HUDEP-2 (cell line): ENCODE measurements around the gene IL6ST.

Experiments used
- DNase-seq, 76 experiments: peaks; one replicate each; lab custom pipeline; 2025; ENCODE audit not compliant: unreplicated experiment in 76 of 76; lab: John Stamatoyannopoulos, UW

Gene IL6ST

DNA sequence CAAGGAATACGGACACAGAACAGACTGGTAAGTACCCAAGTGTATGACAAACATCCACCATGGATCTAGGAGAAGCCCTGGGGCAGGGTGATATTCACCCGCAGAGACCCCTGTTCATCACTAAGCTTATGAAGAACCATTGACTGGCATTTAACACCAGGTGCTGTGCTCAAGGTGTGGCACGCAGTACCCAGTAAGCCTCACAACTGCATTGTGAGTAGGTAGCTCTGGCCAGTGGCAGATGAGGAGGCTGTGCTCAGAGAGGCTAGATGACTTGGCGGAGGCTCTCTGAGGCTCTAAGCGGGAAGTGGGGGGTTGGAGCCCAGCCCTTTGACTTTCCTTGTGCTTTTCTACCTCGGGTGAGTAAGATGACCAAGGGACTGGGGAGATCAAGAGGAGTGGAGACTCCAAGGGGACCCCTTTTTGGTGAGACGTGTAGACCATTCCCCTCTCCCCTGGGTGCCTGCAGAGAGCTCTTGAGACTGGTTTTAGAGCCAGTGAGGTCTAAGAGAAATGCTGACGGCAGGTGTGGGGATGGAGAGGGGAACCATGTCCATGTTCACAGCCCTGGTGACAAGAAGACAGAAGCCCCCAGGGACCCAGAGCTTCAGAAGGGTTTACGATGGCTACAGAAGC lies 70.8 kb downstream of the IL6ST start:
- no peak for DNase-seq

DNA sequence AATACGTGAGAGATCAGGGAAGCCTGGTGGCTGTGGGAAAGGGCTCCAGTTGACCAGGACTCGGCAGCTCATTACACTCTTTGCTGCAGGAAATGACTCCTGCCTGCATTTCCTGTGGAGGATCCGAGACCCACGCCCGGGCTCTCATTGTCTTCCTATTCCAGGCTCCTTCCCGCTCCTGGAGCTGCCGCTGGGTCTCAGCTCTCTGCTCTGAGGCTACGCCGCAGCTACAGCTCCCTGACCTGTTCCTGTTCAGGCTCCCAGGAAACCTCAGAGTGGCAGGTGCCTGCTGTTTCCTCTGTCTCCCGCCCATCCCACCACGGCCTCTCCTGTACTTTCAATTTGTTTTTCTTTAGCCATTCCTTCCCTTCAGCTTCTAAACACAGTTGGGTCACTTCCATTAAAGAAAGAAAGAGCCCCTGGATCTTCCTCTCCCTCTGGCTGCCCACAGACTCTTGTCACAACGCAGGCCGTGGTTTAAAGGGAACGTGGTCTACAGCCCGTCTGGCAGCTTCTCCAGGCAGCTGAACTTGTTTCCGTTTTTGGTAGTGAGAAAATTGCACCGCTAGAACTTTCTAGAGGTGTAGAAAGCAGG lies 71.5 kb downstream of the IL6ST start:
- no peak for DNase-seq

DNA sequence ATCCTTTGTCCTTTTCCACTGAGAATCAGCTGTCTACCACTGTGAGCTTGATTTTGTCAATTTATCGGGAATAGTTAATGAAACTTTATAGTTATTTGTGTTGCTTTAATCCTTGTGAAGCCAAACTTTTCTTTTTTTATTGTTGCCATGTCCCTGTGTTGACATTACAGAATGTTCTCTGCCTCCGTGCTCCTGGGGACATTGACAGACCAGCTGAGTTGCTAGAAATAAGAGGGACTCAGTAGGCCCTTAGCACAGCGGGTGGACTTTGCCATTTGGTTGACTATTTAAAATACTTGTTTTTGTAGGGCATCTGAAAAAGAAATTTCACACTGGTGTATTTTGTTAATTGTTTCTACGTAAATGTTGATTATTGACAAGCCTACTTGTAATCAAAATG lies 73.1 kb downstream of the IL6ST start:
- no peak for DNase-seq

DNA sequence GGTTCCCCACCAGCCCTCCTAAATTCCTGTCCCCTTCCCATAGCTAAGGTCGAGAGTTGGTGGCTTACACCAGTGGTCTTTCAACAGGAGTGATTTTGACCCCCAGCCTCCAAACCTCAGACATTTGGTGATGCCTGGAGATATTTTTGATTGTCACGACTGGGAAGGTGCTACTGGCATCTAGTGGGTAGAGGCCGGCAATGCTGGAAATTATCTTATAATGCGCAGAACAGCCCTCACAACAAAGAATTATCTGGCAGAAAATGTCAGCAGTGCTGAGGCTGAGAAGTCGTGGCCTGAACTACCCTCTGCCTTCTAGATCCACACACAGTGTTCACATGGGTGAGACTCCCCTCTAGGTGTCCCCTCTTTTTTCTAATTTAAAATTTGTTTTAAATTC lies 74.0 kb downstream of the IL6ST start:
- DNase-seq, result peak in 2 of 76 experiments; percentile 6 to 16

DNA sequence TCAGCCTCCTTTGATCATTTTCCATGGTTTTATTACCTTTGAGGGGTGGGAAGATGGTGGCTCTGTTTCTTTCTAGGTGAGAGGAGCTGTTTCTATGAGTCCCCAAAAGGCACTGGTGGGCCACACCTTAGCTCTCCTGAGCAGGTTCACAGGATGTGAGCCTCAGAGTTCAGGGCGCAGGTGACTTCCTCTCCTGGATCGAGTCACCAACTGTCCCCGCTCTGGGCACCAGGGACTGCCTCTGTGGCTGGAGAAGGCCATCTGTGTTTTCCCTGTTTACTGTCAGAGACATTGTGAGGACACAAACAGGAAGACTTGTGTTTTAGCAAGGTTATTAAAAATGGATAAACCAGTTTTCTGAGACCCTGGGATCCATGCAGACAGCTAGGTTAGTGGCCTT lies 75.1 kb downstream of the IL6ST start:
- DNase-seq, result no peak

DNA sequence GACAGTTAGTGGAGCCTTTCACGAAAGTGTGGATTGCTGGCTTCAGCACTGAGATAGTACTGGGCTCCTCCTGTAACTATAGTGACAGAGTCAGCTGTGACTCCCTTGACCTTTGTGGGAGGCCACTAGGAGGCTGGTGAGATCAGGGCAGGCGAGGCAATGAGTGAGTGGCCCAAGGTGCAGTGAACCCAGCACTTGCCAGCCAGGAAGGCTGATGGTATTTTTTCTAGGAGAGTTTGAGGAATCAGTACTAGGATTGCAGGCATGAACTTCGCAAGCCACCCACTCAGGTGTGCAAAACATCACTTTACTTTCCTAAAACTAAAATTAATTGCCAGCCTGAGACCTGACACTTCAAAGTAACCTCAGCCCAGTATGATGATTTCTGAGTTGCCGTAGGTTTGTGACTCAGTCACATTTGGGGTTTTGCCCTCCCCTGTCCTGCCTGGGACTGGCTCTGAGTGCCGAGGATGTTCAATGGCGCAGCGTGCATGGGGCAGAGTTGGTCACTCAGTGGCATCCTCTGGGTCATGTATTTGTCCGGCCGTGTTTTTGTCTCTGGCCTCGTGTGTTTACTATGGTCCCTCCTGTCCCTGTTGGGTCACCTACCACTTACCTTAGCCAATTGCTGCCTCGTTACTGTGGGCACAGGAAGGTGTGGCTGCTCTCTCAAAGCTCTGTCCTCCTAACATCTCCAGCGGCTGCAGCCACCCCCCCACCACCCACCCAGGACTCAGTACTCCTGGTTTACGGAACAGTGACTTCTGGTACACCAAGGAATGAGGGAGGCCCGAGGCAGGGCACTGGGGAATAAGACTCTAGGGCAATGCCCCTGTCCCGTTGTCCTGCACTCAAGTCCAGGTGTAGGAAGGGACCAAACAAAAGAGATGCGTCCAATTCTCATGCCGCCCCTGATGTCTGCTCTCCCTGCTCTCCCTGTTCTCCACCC lies 76.4 kb downstream of the IL6ST start:
- peak in 2 of 76 experiments; percentile 6 to 7 for DNase-seq

DNA sequence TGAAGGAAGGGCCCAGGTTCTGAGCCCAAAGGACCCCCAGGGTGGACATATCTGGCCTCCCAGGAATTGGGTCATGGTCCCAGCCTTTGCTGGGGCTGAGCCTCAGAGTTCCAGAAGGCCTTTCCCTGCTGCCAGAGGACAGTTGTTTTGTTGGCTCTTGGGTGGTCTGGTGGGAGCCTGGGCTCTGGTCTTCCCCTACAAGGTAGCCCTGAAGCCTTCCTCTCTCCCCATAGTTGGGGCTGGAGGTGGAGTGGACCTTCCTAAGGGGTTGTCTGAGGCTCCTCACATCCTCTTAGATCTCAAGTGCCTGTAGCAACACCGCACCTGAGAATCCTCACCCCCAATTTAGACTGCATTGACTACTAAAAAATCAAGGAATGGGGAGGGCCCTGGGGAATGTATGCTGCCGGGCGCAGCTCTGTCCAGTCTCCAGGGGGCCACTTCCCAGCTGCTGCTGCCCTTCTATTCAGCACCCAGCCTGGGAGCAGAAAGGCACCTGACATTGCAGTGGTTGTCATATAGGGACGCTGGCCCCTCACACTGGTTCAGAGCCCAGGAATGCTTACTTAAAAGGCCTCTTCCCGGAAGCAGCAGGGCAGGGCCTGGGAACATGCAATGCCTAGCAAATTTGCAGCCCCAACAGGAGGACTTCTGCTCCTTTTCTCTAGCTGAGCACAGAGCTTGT lies 77.2 kb downstream of the IL6ST start:
- no peak for DNase-seq

DNA sequence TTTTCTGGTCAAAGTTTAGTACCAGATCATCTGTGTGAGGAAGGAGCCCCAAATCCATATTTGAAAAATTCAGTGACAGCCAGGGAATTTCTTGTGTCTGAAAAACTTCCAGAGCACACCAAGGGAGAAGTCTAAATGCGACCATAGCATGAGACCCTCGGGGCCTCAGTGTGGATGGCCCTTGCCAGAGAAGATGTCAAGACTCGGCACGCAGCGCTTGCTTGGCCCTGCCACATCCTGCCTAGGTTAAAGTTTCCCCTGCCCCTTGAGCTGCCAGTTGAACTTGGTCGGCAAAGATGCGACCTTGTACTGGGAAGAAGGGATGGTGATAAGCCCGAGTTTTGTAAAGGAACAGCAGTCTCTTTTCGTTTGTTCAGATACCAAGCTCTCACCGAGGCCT lies 77.8 kb downstream of the IL6ST start:
- DNase-seq, result no peak

DNA sequence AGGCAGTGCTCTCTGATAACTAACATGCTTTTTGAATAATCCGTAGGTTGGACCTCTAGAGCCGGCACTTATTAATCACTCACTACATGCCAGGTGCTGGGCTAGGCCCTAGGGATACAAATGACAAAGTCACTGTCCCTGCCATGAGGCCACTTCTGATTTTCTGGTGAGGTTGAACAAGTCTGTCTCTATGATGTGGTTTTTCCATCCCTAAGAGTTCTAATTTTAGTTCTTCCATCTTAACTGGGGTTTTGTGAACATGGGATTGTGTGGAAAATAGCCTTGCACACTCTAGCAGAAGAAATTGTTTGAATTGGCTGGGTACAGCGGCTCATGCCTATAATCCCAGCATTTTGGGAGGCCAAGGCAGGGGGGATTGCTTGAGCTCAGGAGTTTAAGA lies 79.0 kb downstream of the IL6ST start:
- DNase-seq, result no peak

DNA sequence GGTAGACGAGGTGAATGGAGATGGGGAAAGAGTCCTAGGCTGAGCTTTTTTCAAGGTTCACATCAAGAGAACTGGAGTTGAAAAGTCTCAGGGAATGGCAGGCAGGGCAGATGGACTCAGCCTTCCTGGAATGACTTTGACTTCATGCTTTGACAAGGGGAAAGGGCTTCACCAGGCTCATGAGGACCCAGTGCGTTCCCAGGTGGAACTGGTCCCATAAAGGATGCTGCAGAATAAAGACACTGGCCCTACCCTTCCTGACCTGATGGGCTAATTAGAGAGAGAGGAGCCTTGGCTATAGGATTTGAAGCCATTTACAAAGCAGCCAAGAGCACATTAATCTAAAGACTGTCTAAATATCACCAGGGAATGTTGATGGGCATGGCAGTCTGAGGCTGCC lies 79.8 kb downstream of the IL6ST start:
- no peak for DNase-seq

DNA sequence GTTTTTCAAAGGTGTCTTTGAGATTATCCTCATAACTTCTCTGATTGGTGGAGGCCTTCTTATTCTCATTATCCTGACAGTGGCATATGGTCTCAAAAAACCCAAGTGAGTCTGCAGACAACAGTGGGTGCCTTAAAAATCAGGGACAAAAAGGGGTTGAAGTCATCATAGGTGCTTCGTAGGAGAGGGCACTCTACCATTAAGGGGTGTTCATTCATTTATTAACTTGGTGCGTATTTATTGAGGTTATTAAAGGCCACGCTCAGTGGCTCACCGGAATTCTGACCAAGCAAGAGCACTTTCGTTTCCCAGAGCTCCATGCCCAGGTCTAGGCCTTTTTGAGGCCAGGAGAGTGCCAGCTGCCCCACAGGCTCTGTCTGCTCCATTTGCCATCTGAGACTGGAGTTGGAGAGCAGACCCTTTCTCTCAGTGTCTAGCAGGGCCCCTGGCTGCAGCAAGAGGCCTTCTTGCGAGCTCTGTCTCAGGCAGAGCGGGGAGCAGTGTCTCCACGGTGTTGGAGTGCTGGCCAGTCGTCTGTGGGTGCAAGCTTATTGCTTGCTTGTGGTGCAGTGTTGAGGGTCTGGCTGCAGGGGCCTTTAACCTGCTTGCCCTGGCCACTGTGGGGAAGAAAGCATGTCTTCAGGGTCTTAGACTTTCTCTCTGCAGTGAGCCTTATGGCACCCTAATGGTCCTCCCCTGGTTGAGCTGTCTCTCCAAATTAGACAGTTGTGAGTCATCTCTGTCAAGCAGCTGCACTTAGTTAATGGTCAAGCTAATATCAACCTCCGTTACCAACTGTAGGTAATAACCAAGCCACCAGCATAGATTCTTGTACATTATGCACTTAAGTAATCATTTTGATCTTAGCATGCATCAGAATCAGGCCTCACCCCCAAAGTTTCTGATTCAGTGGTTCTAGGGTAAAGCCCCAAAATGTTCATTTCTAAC lies 81.0 kb downstream of the IL6ST start:
- no peak for DNase-seq

DNA sequence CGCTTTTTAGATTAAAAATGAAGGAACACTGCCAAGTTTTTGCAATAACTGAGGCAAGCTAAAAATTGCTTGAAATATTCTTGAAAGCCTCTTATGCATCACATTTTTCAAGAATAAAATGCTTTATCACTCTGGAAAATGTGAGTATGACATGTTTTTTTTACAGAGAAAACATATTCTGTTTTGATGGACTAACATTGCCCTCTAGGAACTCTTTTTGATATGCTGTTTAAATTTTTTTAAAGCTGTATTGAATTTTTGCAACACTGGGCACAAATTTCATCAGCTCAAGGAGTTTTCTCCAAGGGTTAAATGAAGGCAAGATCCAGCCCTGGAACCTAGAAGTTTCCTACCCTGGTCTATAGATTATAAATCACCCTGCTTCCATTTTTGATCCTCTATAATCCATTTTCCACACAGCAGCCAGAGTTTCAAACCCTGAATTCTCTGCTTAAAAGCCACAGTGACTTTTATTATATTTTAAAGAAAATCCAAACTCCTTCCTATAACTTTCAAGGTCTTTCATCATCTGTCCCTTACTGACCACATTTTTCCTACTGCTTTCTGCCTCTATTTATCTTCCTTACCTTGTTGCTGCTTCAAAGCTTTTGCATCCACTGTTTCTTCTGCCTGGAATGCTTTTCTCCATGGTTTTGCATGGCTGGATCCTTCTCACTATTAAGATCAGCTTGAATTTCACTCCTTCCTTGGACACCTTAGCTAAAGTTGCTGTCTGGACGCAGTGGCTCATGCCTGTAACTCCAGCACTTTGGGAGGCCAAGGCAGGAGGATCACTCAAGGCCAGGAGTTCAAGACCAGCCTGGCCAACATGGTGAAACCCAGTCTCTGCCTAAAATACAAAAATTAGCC lies 82.7 kb downstream of the IL6ST start:
- no peak for DNase-seq

DNA sequence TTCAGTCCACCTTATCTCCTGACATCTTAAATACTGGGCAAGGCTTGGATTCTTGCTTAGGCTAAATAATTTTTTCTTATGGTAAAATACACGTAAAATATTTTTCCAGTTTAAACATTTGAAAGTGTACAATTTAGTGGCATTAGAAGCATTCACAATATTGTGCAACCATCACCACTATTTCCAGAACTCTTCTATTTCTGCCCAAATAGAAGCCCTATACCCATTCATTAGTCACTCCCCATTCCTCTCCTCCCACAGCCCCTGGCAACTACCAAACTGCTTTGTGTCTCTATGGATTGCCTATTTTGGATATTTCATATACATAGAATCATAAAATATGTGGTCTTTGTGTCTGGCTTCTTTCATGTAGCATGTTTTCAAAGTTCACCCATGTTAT lies 86.0 kb downstream of the IL6ST start:
- no peak for DNase-seq

DNA sequence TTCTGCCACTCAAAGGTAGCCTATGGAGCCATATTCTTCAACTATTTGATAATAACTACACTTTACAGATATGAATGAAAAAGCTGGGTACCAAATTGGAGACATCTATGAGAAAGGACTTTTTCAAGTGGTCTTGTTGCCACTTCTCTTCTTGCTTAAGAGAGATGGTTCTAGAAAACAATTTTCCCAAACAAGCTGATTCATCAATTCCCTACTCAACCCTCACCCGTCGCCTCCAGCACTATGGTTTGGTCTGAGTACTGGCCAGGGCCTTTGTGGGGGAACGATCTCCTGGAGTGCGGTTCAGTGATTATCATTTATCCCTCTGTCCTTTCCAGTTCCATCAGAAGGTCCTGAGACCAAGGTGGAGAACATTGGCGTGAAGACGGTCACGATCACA lies 86.8 kb downstream of the IL6ST start:
- no peak for DNase-seq

DNA sequence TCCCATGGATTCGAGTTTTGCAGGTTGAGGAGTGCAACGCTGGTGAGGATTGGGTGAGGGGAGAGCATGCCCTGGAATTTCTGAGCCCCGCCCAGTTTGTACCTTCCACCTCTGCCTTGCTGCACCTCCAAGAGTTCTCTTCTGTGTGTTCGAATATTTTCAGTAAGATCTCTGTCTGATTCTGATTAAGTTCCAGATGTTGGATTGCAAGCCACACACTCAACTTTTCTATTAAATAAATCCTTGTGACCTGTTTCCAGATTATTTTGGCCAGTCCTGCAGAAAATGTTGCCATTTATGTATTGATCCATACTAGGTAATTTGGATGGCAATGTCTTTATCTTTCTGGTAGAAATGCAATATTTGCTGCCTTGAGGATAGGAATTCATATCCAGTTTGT lies 89.5 kb downstream of the IL6ST start:
- no peak for DNase-seq

DNA sequence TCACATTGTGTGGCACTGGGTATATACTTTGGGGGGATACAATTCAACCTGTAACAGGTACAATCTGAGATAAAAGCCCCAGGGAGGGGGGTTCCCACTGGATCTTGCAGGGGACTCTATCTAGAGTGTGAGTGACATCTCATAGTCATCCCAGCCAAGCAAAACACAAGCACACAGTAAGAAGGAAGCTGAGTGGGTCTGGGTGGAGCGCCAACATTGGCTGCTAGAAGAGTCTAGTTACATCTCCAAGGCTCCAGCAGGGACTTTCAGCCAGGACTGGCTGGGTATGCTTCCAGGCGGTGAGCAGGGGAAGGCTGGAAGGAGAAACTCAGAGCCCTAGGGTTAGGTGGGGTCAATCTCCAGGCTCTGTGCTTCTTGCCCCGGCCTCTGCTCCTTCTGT lies 90.6 kb downstream of the IL6ST start:
- DNase-seq, result no peak

DNA sequence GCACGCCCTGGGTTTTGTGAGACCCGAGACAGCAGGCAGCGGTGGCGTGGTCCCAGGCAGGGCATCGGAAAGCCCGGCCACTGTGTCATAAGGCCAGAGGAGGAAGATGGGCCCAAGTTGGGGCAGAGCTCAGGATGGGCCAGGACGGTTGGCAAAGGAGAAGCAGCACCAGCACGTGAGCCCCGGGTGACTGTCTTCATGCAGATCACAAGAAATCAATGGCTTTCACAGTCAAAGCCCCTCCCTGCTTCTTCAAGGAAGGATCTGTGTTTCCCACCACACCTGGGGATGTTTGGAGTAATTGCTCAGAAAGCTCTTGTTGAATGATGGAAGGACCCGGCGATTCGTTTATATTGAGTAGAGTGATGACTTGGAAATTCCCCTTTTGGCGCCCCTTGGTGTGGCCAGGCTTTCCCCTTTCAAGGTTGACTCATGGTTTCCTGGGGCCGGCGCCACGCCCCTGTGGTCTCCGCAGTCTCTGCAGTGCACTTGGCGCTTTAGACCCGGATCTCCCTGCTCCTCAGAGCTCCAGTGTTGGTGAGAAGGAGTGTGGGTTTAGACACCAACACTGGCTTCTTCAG lies 91.6 kb downstream of the IL6ST start:
- DNase-seq, result peak in 3 of 76 experiments; percentile 2 to 4 (median 2)

DNA sequence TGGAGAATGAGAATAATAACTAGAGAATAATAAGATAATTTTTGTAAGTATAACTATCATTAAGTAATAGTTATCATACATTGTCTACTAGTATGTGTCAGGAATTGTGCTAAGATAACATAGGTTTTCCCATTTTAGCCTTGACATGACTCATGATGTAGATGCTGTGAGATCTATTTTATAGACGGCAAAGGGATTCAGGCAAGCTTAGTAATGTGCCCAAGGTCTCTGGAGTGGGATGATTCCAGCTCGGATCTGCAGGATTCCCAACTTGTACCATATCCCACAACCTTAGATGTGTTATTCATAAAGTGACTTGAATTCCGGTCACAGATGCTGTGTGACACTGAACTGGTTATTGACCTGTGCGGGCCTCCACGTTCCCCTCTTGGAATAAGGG lies 92.1 kb downstream of the IL6ST start:
- no peak for DNase-seq

DNA sequence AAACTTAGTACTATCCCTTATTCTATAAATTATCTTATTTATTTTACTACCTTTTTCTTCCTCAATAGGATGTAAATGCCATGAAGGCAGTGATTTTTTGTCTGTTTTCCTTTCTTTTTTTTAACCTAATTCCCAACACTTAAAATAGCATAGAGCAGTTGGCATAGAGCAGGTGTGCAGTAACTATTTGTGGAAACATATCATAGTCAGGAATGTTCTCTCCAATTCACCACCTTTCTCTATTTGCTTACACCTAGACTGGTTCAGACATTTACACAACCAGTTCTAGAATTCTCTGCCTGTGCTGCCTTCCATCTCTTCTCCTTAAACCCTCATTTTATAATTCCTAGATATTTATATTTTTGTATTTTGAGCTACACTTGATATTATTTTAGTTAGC lies 94.0 kb downstream of the IL6ST start:
- DNase-seq, result no peak
